GM23338 (cell line): ENCODE data around the gene KCNJ6. TPM values are rescaled to one million over a fixed set of nuclear protein-coding genes. Genes with fewer than 3 reads are reported as not detected.

Experiments used
- EZH2phosphoT487 ChIP-seq: fragments of 200-600 bp; sonication (generic); IDR thresholded peaks from one replicate; pipeline ENCODE4 v1.8.1; 2018; ENCODE audit warnings: antibody characterized with exemption; ENCODE audit not compliant: unreplicated experiment
- POLR2AphosphoS5 ChIP-seq: IDR thresholded peaks from 2 replicates; pipeline ENCODE4 v1.6.1; 2016; ENCODE audit warnings: antibody characterized with exemption, low read depth
- REST ChIP-seq: IDR thresholded peaks from one replicate; pipeline ENCODE4 v1.6.1; 2018; ENCODE audit warnings: antibody characterized with exemption; ENCODE audit not compliant: unreplicated experiment
- ZNF331 ChIP-seq: fragments of 250-450 bp; sonication (Bioruptor Pico); IDR thresholded peaks from 2 replicates; pipeline ENCODE4 v1.5.0; 2020; ENCODE audit warnings: low read depth, mild to moderate bottlenecking, moderate library complexity
- polyA plus RNA-seq: library from polyadenylated mRNA; unstranded; fragments of >200 nt; fragmentation: Nextera tagmentation; extraction: Ambion mirVana; gene quantifications from 2 replicates; pipeline ENCODE4 v1.2.1, GENCODE V29; 2016
- total RNA-seq: library from RNA; depleted of rRNA; stranded (reverse); fragments of >200 nt; shearing (Covaris generic); gene quantifications from 2 replicates; pipeline ENCODE4 v1.2.3, GENCODE V29; 2014
- TF ChIP-seq, protein P1 (sequence below): fragments of 250-450 bp; sonication (Bioruptor Pico); IDR thresholded peaks from 2 replicates; pipeline ENCODE4 v1.5.0; 2020; ENCODE audit warnings: mild to moderate bottlenecking, moderate library complexity
- TF ChIP-seq, protein P2 (sequence below): IDR thresholded peaks from 2 replicates; pipeline ENCODE4 v1.6.1; 2016; ENCODE audit warnings: antibody characterized with exemption

The KCNJ6 gene
- total and polyA plus RNA-seq, 2 experiments from 2014 or later = 0.48 to 0.52 TPM

DNA sequence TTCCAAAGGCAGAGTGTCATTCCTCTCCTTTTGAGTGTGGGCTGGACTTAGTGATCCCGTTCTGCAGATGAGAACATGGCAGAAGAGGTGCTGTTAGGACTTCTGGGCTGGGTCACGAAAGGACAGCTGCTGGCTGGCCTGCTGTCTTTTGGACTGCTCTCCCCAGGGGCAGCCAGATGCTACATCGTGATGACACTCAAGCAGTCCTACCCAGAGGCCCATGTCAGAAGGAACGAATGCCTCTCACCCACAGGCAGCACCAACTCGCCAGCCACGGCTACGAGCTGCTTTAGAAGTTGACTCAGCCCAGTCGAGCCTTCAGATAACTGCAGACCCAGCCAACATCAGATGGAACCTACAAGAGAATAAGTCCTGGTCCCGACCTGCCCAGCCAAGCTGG is 156.5 kb downstream of the KCNJ6 start (continued):
- TF ChIP-seq, protein P1, sequence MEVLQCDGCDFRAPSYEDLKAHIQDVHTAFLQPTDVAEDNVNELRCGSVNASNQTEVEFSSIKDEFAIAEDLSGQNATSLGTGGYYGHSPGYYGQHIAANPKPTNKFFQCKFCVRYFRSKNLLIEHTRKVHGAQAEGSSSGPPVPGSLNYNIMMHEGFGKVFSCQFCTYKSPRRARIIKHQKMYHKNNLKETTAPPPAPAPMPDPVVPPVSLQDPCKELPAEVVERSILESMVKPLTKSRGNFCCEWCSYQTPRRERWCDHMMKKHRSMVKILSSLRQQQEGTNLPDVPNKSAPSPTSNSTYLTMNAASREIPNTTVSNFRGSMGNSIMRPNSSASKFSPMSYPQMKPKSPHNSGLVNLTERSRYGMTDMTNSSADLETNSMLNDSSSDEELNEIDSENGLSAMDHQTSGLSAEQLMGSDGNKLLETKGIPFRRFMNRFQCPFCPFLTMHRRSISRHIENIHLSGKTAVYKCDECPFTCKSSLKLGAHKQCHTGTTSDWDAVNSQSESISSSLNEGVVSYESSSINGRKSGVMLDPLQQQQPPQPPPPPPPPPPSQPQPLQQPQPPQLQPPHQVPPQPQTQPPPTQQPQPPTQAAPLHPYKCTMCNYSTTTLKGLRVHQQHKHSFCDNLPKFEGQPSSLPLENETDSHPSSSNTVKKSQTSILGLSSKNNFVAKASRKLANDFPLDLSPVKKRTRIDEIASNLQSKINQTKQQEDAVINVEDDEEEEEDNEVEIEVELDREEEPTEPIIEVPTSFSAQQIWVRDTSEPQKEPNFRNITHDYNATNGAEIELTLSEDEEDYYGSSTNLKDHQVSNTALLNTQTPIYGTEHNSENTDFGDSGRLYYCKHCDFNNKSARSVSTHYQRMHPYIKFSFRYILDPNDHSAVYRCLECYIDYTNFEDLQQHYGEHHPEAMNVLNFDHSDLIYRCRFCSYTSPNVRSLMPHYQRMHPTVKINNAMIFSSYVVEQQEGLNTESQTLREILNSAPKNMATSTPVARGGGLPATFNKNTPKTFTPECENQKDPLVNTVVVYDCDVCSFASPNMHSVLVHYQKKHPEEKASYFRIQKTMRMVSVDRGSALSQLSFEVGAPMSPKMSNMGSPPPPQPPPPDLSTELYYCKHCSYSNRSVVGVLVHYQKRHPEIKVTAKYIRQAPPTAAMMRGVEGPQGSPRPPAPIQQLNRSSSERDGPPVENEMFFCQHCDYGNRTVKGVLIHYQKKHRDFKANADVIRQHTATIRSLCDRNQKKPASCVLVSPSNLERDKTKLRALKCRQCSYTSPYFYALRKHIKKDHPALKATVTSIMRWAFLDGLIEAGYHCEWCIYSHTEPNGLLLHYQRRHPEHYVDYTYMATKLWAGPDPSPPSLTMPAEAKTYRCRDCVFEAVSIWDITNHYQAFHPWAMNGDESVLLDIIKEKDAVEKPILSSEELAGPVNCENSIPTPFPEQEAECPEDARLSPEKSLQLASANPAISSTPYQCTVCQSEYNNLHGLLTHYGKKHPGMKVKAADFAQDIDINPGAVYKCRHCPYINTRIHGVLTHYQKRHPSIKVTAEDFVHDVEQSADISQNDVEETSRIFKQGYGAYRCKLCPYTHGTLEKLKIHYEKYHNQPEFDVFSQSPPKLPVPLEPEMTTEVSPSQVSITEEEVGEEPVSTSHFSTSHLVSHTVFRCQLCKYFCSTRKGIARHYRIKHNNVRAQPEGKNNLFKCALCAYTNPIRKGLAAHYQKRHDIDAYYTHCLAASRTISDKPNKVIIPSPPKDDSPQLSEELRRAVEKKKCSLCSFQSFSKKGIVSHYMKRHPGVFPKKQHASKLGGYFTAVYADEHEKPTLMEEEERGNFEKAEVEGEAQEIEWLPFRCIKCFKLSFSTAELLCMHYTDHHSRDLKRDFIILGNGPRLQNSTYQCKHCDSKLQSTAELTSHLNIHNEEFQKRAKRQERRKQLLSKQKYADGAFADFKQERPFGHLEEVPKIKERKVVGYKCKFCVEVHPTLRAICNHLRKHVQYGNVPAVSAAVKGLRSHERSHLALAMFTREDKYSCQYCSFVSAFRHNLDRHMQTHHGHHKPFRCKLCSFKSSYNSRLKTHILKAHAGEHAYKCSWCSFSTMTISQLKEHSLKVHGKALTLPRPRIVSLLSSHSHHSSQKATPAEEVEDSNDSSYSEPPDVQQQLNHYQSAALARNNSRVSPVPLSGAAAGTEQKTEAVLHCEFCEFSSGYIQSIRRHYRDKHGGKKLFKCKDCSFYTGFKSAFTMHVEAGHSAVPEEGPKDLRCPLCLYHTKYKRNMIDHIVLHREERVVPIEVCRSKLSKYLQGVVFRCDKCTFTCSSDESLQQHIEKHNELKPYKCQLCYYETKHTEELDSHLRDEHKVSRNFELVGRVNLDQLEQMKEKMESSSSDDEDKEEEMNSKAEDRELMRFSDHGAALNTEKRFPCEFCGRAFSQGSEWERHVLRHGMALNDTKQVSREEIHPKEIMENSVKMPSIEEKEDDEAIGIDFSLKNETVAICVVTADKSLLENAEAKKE (CRISPR knock-in tag) = no peak
- no peak for TF ChIP-seq EZH2phosphoT487
- TF ChIP-seq ZNF331 (CRISPR knock-in tag) = no peak
- TF ChIP-seq, protein P2, sequence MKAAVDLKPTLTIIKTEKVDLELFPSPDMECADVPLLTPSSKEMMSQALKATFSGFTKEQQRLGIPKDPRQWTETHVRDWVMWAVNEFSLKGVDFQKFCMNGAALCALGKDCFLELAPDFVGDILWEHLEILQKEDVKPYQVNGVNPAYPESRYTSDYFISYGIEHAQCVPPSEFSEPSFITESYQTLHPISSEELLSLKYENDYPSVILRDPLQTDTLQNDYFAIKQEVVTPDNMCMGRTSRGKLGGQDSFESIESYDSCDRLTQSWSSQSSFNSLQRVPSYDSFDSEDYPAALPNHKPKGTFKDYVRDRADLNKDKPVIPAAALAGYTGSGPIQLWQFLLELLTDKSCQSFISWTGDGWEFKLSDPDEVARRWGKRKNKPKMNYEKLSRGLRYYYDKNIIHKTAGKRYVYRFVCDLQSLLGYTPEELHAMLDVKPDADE = no peak
- TF ChIP-seq REST = no peak
- no peak for TF ChIP-seq POLR2AphosphoS5
